HCT116 (cell line): ENCODE results near the gene GPC1. TPM values are rescaled to one million over a fixed set of nuclear protein-coding genes. Genes with fewer than 3 reads are reported as not detected.

Experiments
- ATAC-seq: fragments of 200-7000 bp; cut with Tn5 transposase; 2 replicates; pipeline ENCODE4 v1.9.1; 2020; ENCODE audit warnings: mild to moderate bottlenecking, moderate library complexity
- BruUV-seq: library from RNA; stranded (reverse); fragments of 400-500 nt; replicated peaks from 2 replicates; lab custom pipeline; 2021; lab: Mats Ljungman, UMichigan
- CTCF ChIA-PET: fragments of 300-600 bp; sonication (Branson Sonifier 250); formaldehyde crosslinking; loops from one replicate; lab custom pipeline; 2021; ENCODE audit warnings: antibody characterized with exemption; lab: Charles Lee
- POLR2A ChIA-PET: fragments of 300-600, 350-600 bp; sonication (Branson Sonifier 250); formaldehyde crosslinking; loops from one replicate; lab custom pipeline; 2021; ENCODE audit warnings: antibody characterized with exemption; lab: Charles Lee
- RAD21 ChIA-PET, 2 experiments: fragments of 300-600 bp; sonication (Branson Sonifier 250); formaldehyde crosslinking; loops; one replicate each; lab custom pipeline; 2023; ENCODE audit warnings: low total read pairs in 2 of 2; ENCODE audit not compliant: uncharacterized antibody in 2 of 2, unreplicated experiment in 2 of 2, low non-redundant PET in 1 of 2; lab: Charles Lee
- DNase-seq: peaks from one replicate; pipeline ENCODE4 v3.0.0-alpha.2; 2010; ENCODE audit warnings: low read depth, low spot score
- H2AFZ ChIP-seq: fragments of 200-600 bp; shearing (Covaris generic), sonication (generic); 2 replicates; pipeline ENCODE4 v1.6.1; 2017; ENCODE audit warnings: low read depth, mixed run types, mixed read lengths, antibody characterized with exemption, low read length; ENCODE audit not compliant: poor library complexity, severe bottlenecking
- H3K27ac ChIP-seq: 2 replicates; pipeline ENCODE4 v1.5.1; 2012; ENCODE audit warnings: low read depth, low read length
- H3K27me3 ChIP-seq: fragments of 200-600 bp; sonication (generic); 2 replicates; pipeline ENCODE4 v1.6.1; 2016; ENCODE audit warnings: mixed run types, low read length, mixed read lengths; ENCODE audit not compliant: insufficient read depth
- H3K36me3 ChIP-seq, 2 experiments: fragments of 200-500 bp in 1 of 2; fragments of 200-600 bp in 1 of 2; sonication (Bioruptor generic) in 1 of 2; sonication (generic) in 1 of 2; 2 replicates each; pipeline versions ENCODE4 v1.5.1 to v1.6.1; 2014 to 2016; ENCODE audit warnings: low read length in 2 of 2, inconsistent platforms in 1 of 2, mixed read lengths in 1 of 2, mixed run types in 1 of 2; ENCODE audit not compliant: insufficient read depth in 2 of 2, control insufficient read depth in 1 of 2
- H3K4me1 ChIP-seq, 2 experiments: fragments of 200-600 bp in 1 of 2; sonication (generic) in 1 of 2; 2 replicates each; pipeline versions ENCODE4 v1.5.1 to v1.6.1; 2012 to 2017; ENCODE audit warnings: low read length in 2 of 2, inconsistent platforms in 1 of 2, mild to moderate bottlenecking in 1 of 2, mixed read lengths in 1 of 2, mixed run types in 1 of 2, moderate library complexity in 1 of 2; ENCODE audit not compliant: insufficient read depth in 2 of 2, control insufficient read depth in 1 of 2
- H3K4me2 ChIP-seq: fragments of 200-600 bp; sonication (generic); 2 replicates; pipeline ENCODE4 v1.6.1; 2017; ENCODE audit warnings: mixed run types, low read length, mixed read lengths
- H3K4me3 ChIP-seq, 2 experiments: fragments of 200-600 bp in 1 of 2; sonication (generic) in 1 of 2; replicated peaks in 1 of 2; 2 replicates each; pipeline ENCODE4 v1.5.1; 2011 to 2016; ENCODE audit warnings: low read length in 2 of 2, control low read depth in 1 of 2, low read depth in 1 of 2, mild to moderate bottlenecking in 1 of 2, mixed read lengths in 1 of 2, mixed run types in 1 of 2
- H3K79me2 ChIP-seq: fragments of 200-600 bp; sonication (generic); 2 replicates; pipeline ENCODE4 v1.6.1; 2017; ENCODE audit warnings: mild to moderate bottlenecking, mixed run types, low read length, moderate library complexity, mixed read lengths; ENCODE audit not compliant: insufficient read depth
- H3K9ac ChIP-seq: fragments of 200-600 bp; sonication (generic); 2 replicates; pipeline ENCODE4 v1.6.1; 2016; ENCODE audit warnings: low read length, mixed read lengths
- H3K9me2 ChIP-seq: fragments of 200-600 bp; sonication (generic), shearing (Covaris generic); 2 replicates; pipeline ENCODE4 v1.6.1; 2017; ENCODE audit warnings: mixed run types, mild to moderate bottlenecking, moderate library complexity; ENCODE audit not compliant: insufficient read depth
- H3K9me3 ChIP-seq, 2 experiments: fragments of 200-500 bp in 1 of 2; fragments of 200-600 bp in 1 of 2; sonication (Bioruptor generic) in 1 of 2; sonication (generic) in 1 of 2; 2 replicates each; pipeline ENCODE4 v1.6.1; 2014 to 2017; ENCODE audit warnings: low read length in 2 of 2, mixed read lengths in 2 of 2, inconsistent platforms in 1 of 2, low read depth in 1 of 2, mild to moderate bottlenecking in 1 of 2, mixed run types in 1 of 2, moderate library complexity in 1 of 2; ENCODE audit not compliant: control insufficient read depth in 1 of 2, insufficient read depth in 1 of 2
- H4K20me1 ChIP-seq: fragments of 200-600 bp; sonication (generic), shearing (Covaris generic); 2 replicates; pipeline ENCODE4 v1.6.1; 2017; ENCODE audit warnings: mixed run types, mild to moderate bottlenecking, moderate library complexity; ENCODE audit not compliant: insufficient read depth
- EGR1 ChIP-seq: IDR thresholded peaks from 2 replicates; pipeline ENCODE4 v1.6.1; 2012; ENCODE audit warnings: low read depth
- ELF1 ChIP-seq: IDR thresholded peaks from 2 replicates; pipeline ENCODE4 v1.6.1; 2012; ENCODE audit warnings: low read depth, borderline replicate concordance
- FOSL1 ChIP-seq: IDR thresholded peaks from 2 replicates; pipeline ENCODE4 v1.6.1; 2012; ENCODE audit warnings: low read depth
- JUND ChIP-seq: IDR thresholded peaks from 2 replicates; pipeline ENCODE4 v1.6.1; 2012
- POLR2A ChIP-seq: IDR thresholded peaks from 2 replicates; pipeline ENCODE4 v1.7.0; 2011; ENCODE audit warnings: borderline replicate concordance; ENCODE audit not compliant: insufficient read depth, insufficient read length; ENCODE audit errors: extremely low read depth
- SIN3A ChIP-seq: IDR thresholded peaks from 2 replicates; pipeline ENCODE4 v1.6.1; 2012; ENCODE audit warnings: low read depth
- ZFX ChIP-seq: fragments of 450-650 bp; IDR thresholded peaks from 2 replicates; pipeline ENCODE4 v1.6.1; 2017
- ZNF274 ChIP-seq: fragments of 200-500 bp; sonication (Bioruptor generic); IDR thresholded peaks from 2 replicates; pipeline ENCODE4 v1.6.1; 2014; ENCODE audit warnings: mild to moderate bottlenecking, low read depth, low read length, inconsistent platforms
- intact Hi-C: fragments of 100-400 bp; cut with micrococcal nuclease; formaldehyde crosslinking; loops from 2 replicates; pipeline ENCODE4 v1.10.0; 2022
- total RNA-seq: library from RNA; stranded (reverse); gene quantifications from one replicate; pipeline ENCODE4 v1.2.1, GENCODE V29; 2021; ENCODE audit not compliant: unreplicated experiment
- TF ChIP-seq, protein P1 (sequence below): IDR thresholded peaks from 2 replicates; pipeline ENCODE4 v1.6.1; 2011; ENCODE audit warnings: mild to moderate bottlenecking, low read length, moderate library complexity; ENCODE audit not compliant: insufficient replicate concordance; ENCODE audit errors: extremely low read depth
- TF ChIP-seq, protein P2 (sequence below): IDR thresholded peaks from 2 replicates; pipeline ENCODE4 v1.6.1; 2012; ENCODE audit warnings: low read depth
- TF ChIP-seq, protein P3 (sequence below): IDR thresholded peaks from 2 replicates; pipeline ENCODE4 v1.6.1; 2012
- TF ChIP-seq, protein P4 (sequence below): IDR thresholded peaks from 2 replicates; pipeline ENCODE4 v1.6.1; 2012

Gene GPC1
- total RNA-seq, 1 experiment from 2014 or later: 79.1 TPM

DNA sequence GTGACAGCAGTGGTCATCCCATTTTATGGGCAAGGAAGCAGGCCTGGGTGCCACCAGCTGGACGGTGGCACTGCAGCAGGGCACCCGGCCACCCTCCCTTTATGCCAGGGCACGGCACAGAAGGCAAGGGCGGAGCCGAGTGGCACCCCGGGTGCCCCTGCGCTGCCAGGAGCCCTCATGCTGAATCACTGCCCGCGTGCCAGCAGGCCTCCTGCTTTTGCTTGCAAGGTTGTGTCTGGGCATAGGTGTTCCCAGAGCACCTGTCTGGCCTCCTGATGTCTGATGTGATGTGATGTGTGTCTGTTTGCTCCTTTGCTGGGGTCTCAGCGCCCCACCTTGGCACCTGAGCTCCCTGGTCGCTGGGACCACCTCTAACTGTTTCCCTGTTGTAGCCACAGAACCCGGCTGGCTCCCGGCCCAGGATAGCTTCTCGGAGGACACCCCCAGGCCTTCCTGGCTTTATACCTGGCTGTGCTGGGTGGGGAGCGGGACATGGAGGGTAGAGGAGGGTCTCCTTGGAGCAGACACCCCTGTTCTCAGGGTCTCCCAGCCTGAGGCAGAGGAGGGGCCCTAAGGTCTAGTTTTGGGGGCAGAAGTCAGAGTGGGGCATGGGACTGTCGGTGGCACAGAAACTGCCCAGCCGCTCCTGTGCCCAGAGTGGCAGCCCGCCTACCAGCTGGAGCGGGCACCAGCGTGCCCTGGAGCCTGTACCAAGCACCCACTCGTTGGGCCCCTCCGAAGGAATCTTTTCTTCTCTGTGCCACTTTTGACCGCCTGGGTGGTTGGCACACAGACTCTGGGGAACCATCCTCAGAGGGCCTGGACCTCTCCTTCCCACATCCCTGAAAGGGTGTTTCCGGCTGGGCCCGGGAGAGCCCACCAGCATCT, 3.6 kb downstream of the GPC1 start:
- H3K4me2 ChIP-seq: no peak overlapping the region; the same call in 1 of the 2 replicates
- ATAC-seq (no peak), DNase-seq (no peak)
- RAD21 ChIA-PET: interaction anchor here in 1 of 2 experiments (0.6 to 1.0 kb wide), 2 partner anchors 127 to 207 kb away, joined by 3 read pairs; no protein-coding TSS in a partner anchor
- TF ChIP-seq, protein P1, sequence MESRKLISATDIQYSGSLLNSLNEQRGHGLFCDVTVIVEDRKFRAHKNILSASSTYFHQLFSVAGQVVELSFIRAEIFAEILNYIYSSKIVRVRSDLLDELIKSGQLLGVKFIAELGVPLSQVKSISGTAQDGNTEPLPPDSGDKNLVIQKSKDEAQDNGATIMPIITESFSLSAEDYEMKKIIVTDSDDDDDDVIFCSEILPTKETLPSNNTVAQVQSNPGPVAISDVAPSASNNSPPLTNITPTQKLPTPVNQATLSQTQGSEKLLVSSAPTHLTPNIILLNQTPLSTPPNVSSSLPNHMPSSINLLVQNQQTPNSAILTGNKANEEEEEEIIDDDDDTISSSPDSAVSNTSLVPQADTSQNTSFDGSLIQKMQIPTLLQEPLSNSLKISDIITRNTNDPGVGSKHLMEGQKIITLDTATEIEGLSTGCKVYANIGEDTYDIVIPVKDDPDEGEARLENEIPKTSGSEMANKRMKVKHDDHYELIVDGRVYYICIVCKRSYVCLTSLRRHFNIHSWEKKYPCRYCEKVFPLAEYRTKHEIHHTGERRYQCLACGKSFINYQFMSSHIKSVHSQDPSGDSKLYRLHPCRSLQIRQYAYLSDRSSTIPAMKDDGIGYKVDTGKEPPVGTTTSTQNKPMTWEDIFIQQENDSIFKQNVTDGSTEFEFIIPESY: no peak
- TF ChIP-seq POLR2A (no peak), FOSL1 (no peak), EGR1 (no peak), SIN3A (no peak), JUND (no peak), ELF1 (no peak), ZNF274 (no peak), ZFX (no peak)
- TF ChIP-seq, protein P2, sequence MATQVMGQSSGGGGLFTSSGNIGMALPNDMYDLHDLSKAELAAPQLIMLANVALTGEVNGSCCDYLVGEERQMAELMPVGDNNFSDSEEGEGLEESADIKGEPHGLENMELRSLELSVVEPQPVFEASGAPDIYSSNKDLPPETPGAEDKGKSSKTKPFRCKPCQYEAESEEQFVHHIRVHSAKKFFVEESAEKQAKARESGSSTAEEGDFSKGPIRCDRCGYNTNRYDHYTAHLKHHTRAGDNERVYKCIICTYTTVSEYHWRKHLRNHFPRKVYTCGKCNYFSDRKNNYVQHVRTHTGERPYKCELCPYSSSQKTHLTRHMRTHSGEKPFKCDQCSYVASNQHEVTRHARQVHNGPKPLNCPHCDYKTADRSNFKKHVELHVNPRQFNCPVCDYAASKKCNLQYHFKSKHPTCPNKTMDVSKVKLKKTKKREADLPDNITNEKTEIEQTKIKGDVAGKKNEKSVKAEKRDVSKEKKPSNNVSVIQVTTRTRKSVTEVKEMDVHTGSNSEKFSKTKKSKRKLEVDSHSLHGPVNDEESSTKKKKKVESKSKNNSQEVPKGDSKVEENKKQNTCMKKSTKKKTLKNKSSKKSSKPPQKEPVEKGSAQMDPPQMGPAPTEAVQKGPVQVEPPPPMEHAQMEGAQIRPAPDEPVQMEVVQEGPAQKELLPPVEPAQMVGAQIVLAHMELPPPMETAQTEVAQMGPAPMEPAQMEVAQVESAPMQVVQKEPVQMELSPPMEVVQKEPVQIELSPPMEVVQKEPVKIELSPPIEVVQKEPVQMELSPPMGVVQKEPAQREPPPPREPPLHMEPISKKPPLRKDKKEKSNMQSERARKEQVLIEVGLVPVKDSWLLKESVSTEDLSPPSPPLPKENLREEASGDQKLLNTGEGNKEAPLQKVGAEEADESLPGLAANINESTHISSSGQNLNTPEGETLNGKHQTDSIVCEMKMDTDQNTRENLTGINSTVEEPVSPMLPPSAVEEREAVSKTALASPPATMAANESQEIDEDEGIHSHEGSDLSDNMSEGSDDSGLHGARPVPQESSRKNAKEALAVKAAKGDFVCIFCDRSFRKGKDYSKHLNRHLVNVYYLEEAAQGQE: no peak
- TF ChIP-seq, protein P3, sequence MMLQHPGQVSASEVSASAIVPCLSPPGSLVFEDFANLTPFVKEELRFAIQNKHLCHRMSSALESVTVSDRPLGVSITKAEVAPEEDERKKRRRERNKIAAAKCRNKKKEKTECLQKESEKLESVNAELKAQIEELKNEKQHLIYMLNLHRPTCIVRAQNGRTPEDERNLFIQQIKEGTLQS: no peak
- TF ChIP-seq, protein P4, sequence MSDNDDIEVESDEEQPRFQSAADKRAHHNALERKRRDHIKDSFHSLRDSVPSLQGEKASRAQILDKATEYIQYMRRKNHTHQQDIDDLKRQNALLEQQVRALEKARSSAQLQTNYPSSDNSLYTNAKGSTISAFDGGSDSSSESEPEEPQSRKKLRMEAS: no peak
- POLR2A ChIA-PET: no interaction called here
- CTCF ChIA-PET: interaction anchor here (1.2 kb wide), 1 partner anchor 206 kb away, joined by 3 read pairs; no protein-coding TSS in a partner anchor
- no peak overlapping the region for H3K9ac ChIP-seq
- no TSS peak for BruUV-seq
- intact Hi-C loops: loop anchor here (1.0 to 10.0 kb wide), 4 partner anchors 69 to 206 kb away; no protein-coding TSS in a partner anchor
- no peaks in the 10 kb centered on the region for H3K9me2 ChIP-seq
- H3K27ac ChIP-seq: peak overlapping the region; percentile 33
- no peaks in the 10 kb centered on the region; a peak in 1 of 4 replicates for H3K36me3 ChIP-seq
- H3K79me2 ChIP-seq: peaks cover 88% of the 10 kb centered on the region
- no peaks in the 10 kb centered on the region for H3K9me3 ChIP-seq
- H3K4me1 ChIP-seq: peaks cover 15 to 41% of the 10 kb centered on the region in 2 experiments
- no peak overlapping the region for H2AFZ ChIP-seq
- no peaks in the 10 kb centered on the region for H3K27me3 ChIP-seq
- peaks cover 4% of the 10 kb centered on the region; the same call in 1 of the 2 replicates for H4K20me1 ChIP-seq
- H3K4me3 ChIP-seq: no peak overlapping the region
